HFFc6 (cell line): ENCODE results near the gene TBXAS1. TPM values are rescaled to one million over a fixed set of nuclear protein-coding genes. Genes with fewer than 3 reads are reported as not detected.

ENCODE experiments used
- DNase-seq: peaks from one replicate; pipeline ENCODE4 v3.0.0-alpha.2; 2018
- H3K27ac Mint-ChIP-seq: 2 replicates; pipeline ENCODE4 v1.8.0; 2020; ENCODE audit warnings: mild to moderate bottlenecking, mixed read lengths
- H3K27me3 Mint-ChIP-seq: 2 replicates; pipeline ENCODE4 v1.8.0; 2021; ENCODE audit warnings: mild to moderate bottlenecking, moderate library complexity, mixed read lengths; ENCODE audit not compliant: insufficient read depth
- H3K36me3 Mint-ChIP-seq: 2 replicates; pipeline ENCODE4 v1.8.0; 2021; ENCODE audit warnings: low read depth, mixed read lengths
- H3K4me1 Mint-ChIP-seq: 2 replicates; pipeline ENCODE4 v1.8.0; 2020; ENCODE audit warnings: low read depth, mixed read lengths
- H3K4me3 Mint-ChIP-seq: 2 replicates; pipeline ENCODE4 v1.8.0; 2020; ENCODE audit warnings: mild to moderate bottlenecking, moderate library complexity, mixed read lengths
- H3K9me3 Mint-ChIP-seq: 2 replicates; pipeline ENCODE4 v1.8.0; 2020; ENCODE audit warnings: mild to moderate bottlenecking, mixed read lengths
- CTCF ChIP-seq: fragments of 200-600 bp; sonication (generic); IDR thresholded peaks from 2 replicates; pipeline ENCODE4 v1.5.0; 2021; ENCODE audit warnings: antibody characterized with exemption, mild to moderate bottlenecking
- total RNA-seq, 6 experiments: library from RNA; stranded (reverse); fragmentation: NEBNext Ultra II Directional; extraction: Animal tissue kit (Norgen Biotek cat#: 25700); gene quantifications; 2 replicates in 1 of 6; 3 replicates in 5 of 6; pipeline ENCODE4 v1.2.3, GENCODE V29; 2021

The TBXAS1 gene
- total RNA-seq, 6 experiments from 2014 or later: 0.47 to 1.8 (median 1.0) TPM

GRCh38 chr7:140026935-140027334 is 197.9 kb downstream of the TBXAS1 start:
- TF ChIP-seq CTCF: no peak
- Mint-ChIP-seq H3K36me3 (peaks cover 9% of the 10 kb centered on the region), H3K9me3 (no peaks in the 10 kb centered on the region), H3K27me3 (no peaks in the 10 kb centered on the region; the same call in 1 of the 2 replicates), H3K4me1 (peaks cover 16% of the 10 kb centered on the region), H3K4me3 (no peak overlapping the region), H3K27ac (no peak overlapping the region)
- no peak for DNase-seq

GRCh38 chr7:140027858-140028257 is 198.8 kb downstream of the TBXAS1 start:
- Mint-ChIP-seq H3K27ac (no peak overlapping the region), H3K9me3 (no peaks in the 10 kb centered on the region), H3K4me3 (no peak overlapping the region), H3K36me3 (peaks cover 9% of the 10 kb centered on the region), H3K4me1 (peaks cover 18% of the 10 kb centered on the region), H3K27me3 (no peaks in the 10 kb centered on the region; the same call in 1 of the 2 replicates)
- TF ChIP-seq CTCF: no peak
- DNase-seq: no peak

GRCh38 chr7:140028311-140028710 is 199.2 kb downstream of the TBXAS1 start:
- peaks cover 9% of the 10 kb centered on the region for H3K36me3 Mint-ChIP-seq
- H3K4me3 Mint-ChIP-seq: no peak overlapping the region
- H3K9me3 Mint-ChIP-seq: no peaks in the 10 kb centered on the region
- DNase-seq: no peak
- no peak for TF ChIP-seq CTCF
- peaks cover 21% of the 10 kb centered on the region for H3K4me1 Mint-ChIP-seq
- H3K27me3 Mint-ChIP-seq: no peaks in the 10 kb centered on the region; the same call in 1 of the 2 replicates
- H3K27ac Mint-ChIP-seq: no peak overlapping the region

- Mint-ChIP-seq H3K36me3 (peaks cover 7% of the 10 kb centered on the region), H3K27ac (no peak overlapping the region), H3K4me3 (no peak overlapping the region), H3K27me3 (no peaks in the 10 kb centered on the region; the same call in 1 of the 2 replicates), H3K9me3 (no peaks in the 10 kb centered on the region), H3K4me1 (peaks cover 29% of the 10 kb centered on the region)
- TF ChIP-seq CTCF: no peak
- no peak for DNase-seq
Measured at GRCh38 chr7:140029072-140029471, 200.0 kb downstream of the TBXAS1 start.

- Mint-ChIP-seq H3K4me3 (no peak overlapping the region), H3K4me1 (peaks cover 52% of the 10 kb centered on the region), H3K27me3 (no peaks in the 10 kb centered on the region; the same call in 1 of the 2 replicates), H3K27ac (peak overlapping the region; percentile 57; the same call in 1 of the 2 replicates), H3K36me3 (peaks cover 3% of the 10 kb centered on the region), H3K9me3 (no peaks in the 10 kb centered on the region)
- DNase-seq: no peak
- no peak for TF ChIP-seq CTCF
Measured at GRCh38 chr7:140031364-140031763, 202.3 kb downstream of the TBXAS1 start.

- DNase-seq: peak; percentile 69
- Mint-ChIP-seq H3K27me3 (peaks cover 1% of the 10 kb centered on the region), H3K36me3 (peaks cover 8% of the 10 kb centered on the region), H3K9me3 (no peaks in the 10 kb centered on the region), H3K4me3 (peak overlapping the region; percentile 11; the same call in 1 of the 2 replicates), H3K27ac (peak overlapping the region; percentile 61), H3K4me1 (peaks cover 57% of the 10 kb centered on the region)
- no peak for TF ChIP-seq CTCF
Measured at GRCh38 chr7:140033036-140033435, 204.0 kb downstream of the TBXAS1 start.
